ACHN (cell line): ENCODE measurements around the gene MAS1.
"Not testable (repeated sequence)": the region's sequence is repeated elsewhere in the genome, so short reads cannot be mapped to it uniquely, and the experiment has no call there.

Experiments
- DNase-seq: peaks from one replicate; pipeline ENCODE4 v3.0.0-alpha.2; 2015
- in situ Hi-C: cut with HindIII; loops from 2 replicates; pipeline ENCODE4 v1.10.0; 2017; ENCODE audit warnings: low sequenced_read_pairs, low pct_ligation_motif_present, low pct_unique_long_range_greater_than_20kb

The MAS1 gene

DNA sequence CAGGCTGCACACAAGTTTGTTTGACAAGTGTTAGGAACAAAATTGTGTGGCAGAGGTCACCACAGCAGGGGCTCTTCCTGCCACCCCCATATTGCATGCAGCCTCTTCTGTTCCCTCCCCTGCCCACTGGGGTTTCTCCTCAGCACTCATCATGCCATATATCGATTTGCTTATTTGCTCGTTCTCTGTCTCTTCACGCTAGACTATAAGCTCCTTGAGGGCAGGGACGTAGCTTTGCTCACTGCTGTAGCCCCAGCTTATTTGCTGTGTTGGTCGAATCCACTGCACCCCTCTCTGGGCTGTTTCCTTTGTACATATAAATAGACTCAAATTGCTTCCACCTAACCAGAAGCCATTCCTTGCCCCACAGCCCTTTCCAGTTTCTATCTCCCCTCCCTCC lies 19.6 kb downstream of the MAS1 start:
- DNase-seq, result no peak
- in situ Hi-C loops, result no loop called here

GRCh38 chr6:159913375-159913774 lies 22.6 kb downstream of the MAS1 start:
- in situ Hi-C loops, result no loop called here

GRCh38 chr6:159913862-159914564 lies 23.2 kb downstream of the MAS1 start:
- in situ Hi-C loops, result no loop called here
- no peak for DNase-seq

More at GRCh38 chr6:159913375-159913774, 22.6 kb downstream of the MAS1 start:
- no peak for DNase-seq

GRCh38 chr6:159914565-159914923 lies 23.8 kb downstream of the MAS1 start:
- in situ Hi-C loops, result no loop called here
- DNase-seq, result no peak

DNA sequence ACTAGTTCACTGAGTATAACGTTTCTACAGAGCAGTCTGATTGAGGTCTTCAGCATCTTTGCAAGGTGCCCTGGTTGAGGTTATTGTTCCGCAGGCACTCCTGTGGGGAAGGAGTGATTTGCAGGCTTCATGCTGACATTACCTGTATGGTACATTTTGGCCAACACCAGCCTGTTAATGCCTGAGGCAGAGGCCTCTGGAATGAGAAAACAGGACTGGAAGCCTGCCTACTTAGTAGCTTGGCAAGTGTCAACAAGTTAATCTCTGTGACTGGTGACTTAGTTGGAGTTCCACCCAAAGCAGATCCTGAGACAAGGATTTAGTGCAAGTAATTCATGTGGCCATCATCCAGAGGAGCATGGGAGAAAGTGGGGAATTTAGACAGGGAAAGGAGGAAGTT lies 24.6 kb downstream of the MAS1 start:
- in situ Hi-C loops, result no loop called here
- no peak for DNase-seq

DNA sequence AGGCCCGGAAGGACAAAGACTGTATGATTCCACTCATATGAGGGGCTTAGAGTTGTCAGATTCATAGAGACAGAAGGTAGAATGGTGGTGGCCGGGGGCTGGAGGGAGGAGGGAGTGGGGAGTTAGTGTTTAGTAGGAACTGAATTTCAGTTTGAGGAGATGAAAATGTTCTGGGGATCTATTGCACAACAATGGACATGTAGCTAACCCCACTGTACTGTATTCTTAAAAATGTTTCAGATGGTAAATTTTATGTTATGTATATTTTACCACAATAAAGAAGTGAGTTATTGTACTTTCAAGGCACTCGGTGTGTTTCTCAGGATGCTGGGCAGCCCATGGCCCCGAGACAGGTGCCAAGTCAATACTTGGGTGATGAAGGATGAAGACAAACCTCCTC lies 25.4 kb downstream of the MAS1 start:
- DNase-seq, result no peak
- in situ Hi-C loops, result no loop called here

GRCh38 chr6:159916752-159917151 lies 26.0 kb downstream of the MAS1 start:
- DNase-seq, result no peak
- in situ Hi-C loops, result no loop called here

- in situ Hi-C loops, result no loop called here
- no peak for DNase-seq
Observed at GRCh38 chr6:159919011-159919511, 28.3 kb downstream of the MAS1 start.

GRCh38 chr6:159919800-159920199 lies 29.0 kb downstream of the MAS1 start:
- no peak for DNase-seq
- in situ Hi-C loops, result no loop called here

DNA sequence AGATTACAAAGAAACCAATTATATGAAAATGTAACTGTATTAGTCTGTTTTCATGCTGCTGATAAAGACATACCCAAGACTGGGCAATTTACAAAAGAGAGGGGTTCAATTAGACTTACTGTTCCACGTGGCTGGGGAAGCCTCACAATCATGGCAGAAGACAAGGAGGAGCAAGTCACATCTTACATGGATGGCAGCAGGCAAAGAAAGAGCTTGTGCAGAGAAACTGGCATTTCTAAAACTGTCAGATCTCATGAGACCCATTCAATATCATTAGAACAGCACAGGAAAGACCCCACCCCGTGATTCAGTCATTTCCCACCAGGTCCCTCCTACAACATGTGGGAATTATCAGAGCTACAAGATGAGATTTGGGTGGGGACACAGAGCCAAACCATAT lies 33.4 kb downstream of the MAS1 start:
- DNase-seq, in situ Hi-C loops: not testable (repeated sequence)

GRCh38 chr6:159926542-159927203 lies 35.9 kb downstream of the MAS1 start:
- in situ Hi-C loops, result no loop called here
- no peak for DNase-seq

- in situ Hi-C loops, result no loop called here
- DNase-seq, result no peak
Observed at GRCh38 chr6:159929819-159930218, 39.0 kb downstream of the MAS1 start.

GRCh38 chr6:159931112-159931511 lies 40.3 kb downstream of the MAS1 start:
- DNase-seq, result no peak
- in situ Hi-C loops, result no loop called here

DNA sequence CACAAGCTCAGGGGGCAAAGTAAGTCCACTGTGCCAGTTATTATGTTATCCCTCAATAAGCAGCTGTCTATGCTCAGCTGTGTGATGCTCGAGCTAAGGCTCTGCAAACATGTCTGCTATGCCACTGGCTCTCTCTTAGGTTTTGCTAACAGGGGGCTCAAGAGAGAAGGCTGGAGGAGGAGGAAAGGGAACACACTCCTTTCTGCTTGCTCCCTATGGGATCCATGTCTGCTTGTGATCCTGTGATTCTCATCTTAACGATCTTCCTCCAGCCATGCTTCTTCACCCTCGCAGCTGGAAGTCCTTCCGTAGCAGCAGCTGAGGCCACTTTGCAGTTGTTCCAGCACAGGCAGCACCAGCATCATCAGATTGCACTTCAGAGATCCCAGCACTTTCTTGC lies 41.1 kb downstream of the MAS1 start:
- in situ Hi-C loops, result no loop called here
- no peak for DNase-seq

GRCh38 chr6:159933077-159933476 lies 42.3 kb downstream of the MAS1 start:
- no peak for DNase-seq
- in situ Hi-C loops, result no loop called here

- DNase-seq, result no peak
- in situ Hi-C loops, result no loop called here
Observed at GRCh38 chr6:159934181-159934580, 43.4 kb downstream of the MAS1 start.

- in situ Hi-C loops, result no loop called here
- DNase-seq, result no peak
Observed at GRCh38 chr6:159935065-159935464, 44.3 kb downstream of the MAS1 start.

- DNase-seq, result no peak
- in situ Hi-C loops, result no loop called here
Observed at GRCh38 chr6:159935633-159936032, 44.8 kb downstream of the MAS1 start.

DNA sequence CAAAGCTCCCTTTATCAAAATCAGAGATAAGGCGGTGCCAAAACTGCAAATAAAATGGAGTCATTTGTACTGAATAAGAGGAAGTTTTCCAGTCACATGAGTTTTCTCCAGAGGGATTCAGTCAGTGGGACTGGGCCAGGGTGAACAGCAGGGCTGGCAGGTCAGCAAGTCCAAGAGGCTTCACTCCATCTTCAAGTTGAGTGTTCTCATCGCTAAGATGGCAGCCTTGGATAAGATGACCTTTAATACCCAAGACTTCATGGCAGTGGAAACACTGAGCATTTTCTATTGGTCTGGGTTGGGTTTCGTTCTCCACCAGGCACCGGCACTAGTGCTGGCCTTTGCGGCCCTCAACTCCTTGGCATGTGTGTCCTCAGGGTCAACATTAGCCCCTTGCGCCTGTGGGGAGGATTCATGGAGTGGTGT lies 48.8 kb downstream of the MAS1 start:
- in situ Hi-C loops, result no loop called here

More for the DNA sequence above, 48.8 kb downstream of the MAS1 start:
- DNase-seq, result no peak
